GM18519 (cell line): ENCODE results near the gene HUS1B.
A peak's percentile ranks its signal among the peaks of the same experiment; 100 is the strongest.
"Not testable (repeated sequence)": the region's sequence is repeated elsewhere in the genome, so short reads cannot be mapped to it uniquely, and the experiment has no call there.

Experiments used
- ATAC-seq: cut with Tn5 transposase; IDR thresholded peaks from one replicate; pipeline ENCODE4 v1.9.1; 2021; ENCODE audit warnings: mild to moderate bottlenecking, moderate library complexity; ENCODE audit not compliant: unreplicated experiment, low FRiP score

The HUS1B gene

DNA sequence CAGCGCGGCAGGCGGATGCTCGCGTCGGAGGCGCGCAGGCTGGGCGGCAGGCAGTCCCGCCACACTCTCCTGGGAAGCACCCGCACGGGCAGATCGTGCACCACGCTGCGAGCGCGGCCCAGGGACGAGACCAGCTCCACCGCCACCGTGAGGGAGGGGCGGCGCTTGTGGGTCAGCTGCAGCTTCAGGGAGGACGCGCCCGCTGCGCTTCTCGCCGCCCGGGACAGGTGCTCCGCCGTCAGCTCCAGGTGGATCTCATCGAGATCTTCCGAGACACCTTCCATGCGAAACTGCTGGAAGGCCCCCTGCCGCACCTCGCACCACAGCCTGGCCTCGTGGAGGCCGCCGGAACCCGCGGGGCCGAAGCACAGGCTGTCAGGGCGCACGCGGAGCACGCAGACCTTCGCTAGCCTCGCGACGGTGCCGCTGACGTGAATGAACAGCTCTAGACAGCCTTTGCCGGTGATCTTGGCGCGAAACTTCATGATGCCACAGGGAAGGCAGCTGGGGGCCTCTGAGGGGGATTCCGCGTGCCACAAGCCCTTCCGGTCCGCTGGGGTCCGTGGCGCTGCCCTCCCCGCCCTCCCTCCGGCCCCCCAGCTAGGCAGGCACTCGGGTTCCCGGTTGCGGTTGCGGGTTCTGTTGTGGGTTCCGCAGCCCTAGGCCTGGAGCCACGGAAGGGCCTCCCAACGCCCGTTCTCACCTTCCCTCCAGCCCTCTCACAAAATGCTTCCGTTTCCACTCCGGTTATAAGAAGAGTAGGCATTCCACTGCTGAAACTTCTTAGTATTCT, at the start of gene HUS1B:
HUS1B (minus strand) TSS at position 641 of the 793 bp plus-strand sequence; CDS start at position 485, 156 bp downstream.
- no peak for ATAC-seq

DNA sequence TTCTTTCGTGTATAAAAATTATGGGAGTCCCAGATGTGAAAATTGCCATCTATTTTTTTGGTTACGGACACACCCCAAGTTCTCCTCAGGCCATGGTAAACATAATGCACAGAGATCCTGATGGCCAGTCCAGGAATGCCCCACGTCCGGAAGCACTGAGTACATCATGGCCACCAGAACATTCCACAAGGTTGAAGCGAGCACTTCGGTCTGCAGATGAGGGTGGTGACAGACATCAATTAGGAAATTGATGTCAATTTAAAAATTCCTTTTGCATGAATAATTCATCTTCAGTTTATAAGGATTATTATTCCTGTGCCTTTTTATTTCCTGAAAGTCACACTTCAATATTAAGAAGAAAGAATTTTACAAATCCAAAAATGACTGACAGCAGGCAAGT, 49.2 kb upstream of the HUS1B start:
- no peak for ATAC-seq

DNA sequence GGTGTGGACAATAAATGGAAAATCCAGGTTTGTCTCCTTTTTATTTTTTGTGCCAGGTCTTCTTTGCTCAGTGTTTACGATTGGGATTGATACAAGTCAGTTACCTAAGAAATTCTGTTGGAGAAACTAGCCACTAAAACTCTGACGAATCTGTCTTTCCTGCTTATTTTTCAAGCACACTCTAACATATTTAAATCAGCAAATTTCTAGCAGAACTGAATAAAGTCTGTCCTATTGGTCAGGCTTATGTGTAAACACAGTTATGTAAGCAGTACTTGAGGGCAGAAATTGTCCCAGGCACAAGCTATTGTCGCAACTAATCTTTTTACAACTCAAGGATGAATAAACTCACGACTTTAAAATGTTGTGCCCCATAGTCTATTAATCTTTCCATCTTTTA, 48.1 kb upstream of the HUS1B start:
- ATAC-seq: no peak

DNA sequence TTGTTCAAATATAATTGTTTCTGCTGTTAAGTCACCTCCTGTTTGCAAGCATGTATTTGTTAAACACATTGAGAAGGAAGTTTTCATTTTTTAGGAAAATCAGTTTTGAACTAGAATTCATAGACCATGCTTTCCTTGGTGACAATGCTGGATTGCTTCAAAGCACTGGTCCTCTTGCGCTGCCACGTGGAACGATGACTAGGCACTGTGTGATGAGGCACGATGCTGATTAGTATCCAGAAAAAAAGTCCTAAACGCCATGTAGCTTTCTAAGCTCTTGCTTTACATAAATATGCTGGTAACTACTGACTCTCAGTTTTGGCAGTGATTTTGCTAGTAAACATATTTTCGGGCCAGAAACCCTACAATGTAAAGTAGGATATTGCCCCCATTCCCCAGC, 47.1 kb upstream of the HUS1B start:
- ATAC-seq: no peak

DNA sequence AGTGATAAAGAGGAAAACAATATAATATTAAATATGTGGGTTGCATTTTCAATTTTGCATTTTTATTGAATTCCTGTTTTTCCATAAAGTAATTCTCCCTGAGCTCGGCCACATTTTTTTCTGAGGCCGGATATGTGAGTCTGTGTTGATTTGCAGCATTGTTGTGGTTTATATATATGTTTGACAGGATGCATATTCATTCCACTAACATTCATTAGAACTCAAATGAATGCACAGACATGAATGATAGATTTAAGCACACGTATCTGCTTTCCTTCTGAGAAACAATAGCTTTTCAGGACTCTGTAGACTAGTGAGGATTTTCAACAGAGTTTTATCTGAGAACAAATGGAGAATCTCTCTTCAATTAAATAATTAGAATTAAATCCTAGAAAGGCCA, 46.7 kb upstream of the HUS1B start:
- ATAC-seq: no peak

DNA sequence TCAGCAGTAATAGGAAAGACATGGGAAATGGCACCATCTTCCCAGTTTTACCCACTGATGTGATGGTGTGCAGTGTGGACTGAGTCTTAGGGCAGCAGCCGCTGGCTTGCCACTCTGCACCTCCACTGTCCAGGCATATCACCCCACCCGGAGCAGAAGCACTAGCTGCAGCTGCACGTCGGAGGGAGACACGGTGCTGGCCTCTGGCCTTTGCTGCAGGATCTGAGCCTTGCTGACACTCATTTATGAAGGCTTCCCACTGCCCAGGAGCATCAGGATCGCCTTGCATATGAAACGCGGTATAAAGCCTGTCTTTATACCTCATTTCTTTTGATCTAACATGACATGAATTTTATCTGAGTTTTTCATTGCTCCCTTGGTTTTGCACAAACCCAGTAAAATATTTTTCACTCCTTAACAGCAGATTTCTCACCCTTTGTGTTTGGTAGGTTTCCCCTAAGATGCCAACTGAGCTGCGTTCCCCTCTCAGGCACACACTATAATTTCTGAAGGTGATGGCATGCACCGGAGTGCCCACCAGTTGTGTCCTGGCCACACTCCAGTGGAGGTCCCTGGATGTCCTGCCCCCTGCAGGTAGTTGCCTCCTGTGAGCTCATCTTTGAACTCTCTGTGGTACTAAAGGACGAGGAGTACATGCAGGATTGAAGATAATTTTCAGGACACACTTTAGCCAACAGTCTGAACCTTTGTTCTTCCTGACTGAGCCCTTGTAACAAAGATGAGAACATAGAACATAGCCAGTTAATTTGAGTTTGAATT, 45.0 kb upstream of the HUS1B start:
- ATAC-seq: no peak

DNA sequence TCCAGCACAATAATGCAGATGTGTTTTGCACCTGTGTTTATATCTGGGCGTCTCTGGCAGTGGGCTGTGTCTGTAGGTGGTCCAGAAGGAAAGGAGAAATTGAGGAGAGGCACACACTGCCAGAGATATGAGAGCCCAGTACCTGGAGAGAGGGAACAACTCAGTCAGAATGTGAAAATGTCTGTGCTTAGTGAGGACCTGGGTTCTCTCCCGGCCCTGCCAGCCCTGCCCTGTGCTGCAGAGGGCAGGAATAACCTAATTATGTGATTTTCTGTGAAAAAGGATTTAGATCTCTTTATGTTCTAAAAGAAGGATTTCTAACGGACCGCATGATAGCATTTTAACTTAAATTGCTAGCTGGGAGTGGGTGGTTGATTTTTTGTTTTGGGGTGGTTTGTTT, 44.3 kb upstream of the HUS1B start:
- no peak for ATAC-seq

DNA sequence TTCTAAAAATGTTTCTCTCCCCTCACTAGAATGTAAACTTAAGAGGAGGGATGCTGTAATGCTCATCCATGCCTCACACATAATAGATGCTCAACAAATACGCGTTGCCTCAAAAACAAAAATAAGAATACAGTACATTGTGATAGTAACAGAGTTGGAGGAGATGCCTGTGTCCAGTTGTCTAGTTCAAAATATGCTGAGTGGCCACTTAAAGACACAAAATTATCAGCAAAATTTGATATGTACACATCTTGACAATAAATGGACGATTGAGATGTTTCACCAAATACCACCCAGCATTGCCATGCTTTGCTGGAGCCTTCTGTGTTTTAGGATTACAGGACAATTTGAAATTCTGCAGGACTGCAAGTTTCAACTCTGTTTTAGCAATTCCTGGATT, 43.6 kb upstream of the HUS1B start:
- no peak for ATAC-seq

DNA sequence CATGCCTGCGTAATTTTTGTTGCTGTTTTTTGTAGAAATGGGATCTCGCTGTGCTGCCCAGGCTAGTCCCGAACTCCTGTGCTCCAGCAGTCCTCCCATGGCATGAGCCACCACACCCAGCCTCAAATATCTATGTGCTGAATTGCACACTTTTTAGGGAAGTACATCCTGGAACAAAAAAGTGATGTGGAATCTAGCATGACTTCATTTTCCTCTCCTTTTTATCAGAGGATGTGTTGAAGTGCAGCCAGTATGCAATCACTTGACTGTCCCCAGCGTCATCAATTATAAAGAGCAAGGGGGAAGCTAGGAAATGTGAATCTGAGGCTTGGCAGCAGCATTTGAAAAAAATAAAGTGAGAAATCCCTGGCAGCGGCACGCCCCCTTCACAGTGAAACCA, 42.4 kb upstream of the HUS1B start:
- ATAC-seq: no peak

DNA sequence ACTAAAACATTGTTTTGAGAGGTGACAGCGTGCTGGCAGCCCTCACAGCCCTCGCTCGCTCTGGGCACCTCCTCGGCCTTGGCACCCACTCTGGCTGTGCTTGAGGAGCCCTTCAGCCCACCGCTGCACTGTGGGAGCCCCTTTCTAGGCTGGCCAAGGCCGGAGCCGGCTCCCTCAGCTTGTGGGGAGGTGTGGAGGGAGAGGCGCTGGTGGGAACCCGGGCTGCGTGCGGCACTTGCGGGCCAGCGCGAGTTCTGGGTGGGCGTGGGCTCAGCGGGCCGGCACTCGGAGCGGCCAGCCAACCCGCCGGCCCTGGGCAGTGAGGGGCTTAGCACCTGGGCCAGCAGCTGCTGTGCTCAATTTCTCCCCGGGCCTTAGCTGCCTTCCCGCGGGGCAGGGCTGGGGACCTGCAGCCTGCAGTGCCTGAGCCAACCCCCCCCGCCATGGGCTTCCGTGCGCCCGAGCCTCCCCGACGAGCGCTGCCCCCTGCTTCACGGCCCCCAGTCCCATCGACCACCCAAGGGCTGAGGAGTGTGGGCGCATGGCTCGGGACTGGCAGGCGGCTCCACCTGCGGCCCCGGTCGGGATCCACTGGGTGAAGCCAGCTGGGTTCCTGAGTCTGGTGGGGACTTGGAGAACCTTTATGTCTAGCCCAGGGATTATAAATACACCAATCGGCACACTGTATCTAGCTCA, 37.7 kb upstream of the HUS1B start:
- ATAC-seq: not testable (repeated sequence)

DNA sequence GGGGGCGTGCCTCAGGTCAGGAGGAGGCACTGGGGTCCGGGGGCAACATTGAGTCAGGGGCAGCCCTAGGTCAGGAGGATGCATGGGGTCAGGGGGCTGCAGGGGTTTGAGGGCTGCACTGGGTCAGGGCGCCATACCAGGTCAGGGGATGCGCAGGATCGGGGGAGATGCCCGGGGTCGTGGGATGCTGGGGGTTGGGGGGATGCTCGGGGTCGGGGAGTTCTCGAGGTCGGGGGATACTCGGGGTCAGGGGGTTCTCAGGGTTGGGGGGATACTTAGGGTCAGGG, 36.8 kb upstream of the HUS1B start:
- no peak for ATAC-seq

DNA sequence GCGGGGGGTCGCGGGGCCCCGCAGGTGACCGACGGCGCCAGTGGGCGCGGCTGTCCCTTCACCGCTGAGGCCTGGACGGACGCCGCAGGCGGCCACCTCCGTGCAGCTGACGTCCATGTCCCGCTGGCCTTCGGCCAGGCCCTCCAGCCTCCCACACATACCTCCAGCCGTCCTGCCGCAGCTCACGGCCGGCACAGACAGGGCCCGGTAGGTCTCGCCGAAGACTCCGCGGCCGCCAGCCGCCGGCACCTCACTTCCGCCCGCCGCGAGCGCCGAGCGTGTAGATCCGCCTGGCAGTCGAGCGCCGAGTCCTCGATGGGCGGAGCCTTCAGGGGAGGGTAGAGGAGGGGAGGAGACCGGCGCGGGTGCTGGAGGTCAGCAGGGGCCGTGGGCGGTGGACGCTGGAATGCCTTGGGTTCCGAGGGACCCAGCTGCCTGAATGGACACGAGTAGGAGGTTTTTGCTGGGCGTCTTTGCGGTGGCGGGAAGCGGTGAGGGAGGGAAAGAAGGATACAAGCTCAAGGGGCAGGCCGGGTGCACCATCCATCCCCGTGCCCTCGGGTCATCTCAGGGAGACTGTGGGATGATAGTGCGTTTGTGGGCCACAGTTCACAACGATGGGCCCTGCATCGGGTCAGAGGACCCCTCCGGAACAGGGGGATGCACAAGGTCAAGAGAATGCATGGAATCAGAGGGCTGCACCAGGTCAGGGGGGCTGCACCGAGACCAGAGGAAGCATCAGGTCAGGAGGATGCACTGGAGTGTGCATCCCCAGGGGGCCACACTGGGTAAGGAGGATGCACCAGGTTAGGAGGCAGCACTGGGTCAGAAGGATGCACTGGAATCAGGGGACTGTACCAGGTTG, 36.2 kb upstream of the HUS1B start, which contains the start of gene EXOC2:
EXOC2 (minus strand) TSS at position 282 of the 865 bp plus-strand sequence. CDS start 55,321 bp downstream, outside the sequence.
- peak; percentile 70 for ATAC-seq

DNA sequence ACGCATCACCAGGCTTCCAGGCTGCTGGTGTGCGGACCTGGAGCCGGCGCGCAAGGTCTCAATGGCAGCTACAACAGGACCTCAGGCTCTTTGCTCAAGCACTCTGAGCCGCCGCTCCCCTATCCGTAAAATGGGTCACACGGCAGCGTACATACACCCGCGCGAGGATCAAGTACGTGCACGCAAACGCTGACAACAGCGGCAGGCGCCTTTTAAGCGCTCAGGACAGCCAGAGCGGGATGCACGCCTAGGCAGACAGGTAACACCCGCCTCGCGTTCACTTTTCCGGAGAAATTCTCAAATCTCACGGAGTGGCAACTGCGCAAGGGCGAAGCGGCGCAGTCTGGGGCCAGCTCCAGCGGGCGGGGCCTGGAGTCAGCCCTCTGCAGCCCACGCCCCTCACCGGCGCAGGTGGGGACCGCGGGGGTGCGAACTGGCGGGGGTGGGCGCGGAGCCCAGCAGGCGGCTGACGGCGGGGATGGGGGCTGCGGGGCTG, 35.5 kb upstream of the HUS1B start:
- peak; percentile 60 for ATAC-seq

DNA sequence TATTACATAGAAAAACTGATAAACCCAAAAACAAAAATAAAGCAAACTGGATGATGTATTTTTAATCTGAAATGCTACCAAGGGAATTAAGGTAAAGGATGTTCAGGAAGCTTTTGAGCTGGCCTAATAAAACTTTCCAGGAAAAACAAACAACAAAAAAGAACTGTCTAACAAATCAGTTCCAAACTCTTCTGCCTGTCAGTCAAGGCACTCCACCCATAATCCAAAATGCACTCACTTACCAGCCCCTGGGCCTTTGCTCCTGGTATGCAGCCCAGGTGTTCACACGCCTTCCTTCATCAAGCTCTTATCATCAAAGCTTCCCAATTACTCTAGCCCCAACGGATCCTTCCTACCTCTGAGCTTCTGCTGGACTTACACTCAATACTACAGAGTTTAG, 32.3 kb upstream of the HUS1B start:
- ATAC-seq: no peak

DNA sequence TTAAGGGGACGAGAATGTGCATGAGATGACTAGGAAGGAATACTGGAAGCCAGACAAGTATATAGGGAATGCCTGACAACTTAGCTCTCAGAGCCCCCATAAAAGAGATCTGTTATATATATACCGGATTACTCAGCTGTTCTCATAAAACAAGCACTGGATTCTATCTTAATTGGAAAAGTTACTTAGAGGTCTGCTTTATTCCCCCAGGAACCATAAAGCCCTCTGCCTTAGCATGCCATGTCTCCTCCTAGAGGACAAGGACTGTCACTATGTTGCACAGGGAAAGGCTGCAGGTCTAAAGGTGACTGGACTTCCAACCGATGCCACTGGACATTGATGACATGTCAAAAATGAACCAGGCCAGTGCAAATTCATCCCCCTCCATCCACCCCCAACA, 29.6 kb upstream of the HUS1B start:
- ATAC-seq: no peak

DNA sequence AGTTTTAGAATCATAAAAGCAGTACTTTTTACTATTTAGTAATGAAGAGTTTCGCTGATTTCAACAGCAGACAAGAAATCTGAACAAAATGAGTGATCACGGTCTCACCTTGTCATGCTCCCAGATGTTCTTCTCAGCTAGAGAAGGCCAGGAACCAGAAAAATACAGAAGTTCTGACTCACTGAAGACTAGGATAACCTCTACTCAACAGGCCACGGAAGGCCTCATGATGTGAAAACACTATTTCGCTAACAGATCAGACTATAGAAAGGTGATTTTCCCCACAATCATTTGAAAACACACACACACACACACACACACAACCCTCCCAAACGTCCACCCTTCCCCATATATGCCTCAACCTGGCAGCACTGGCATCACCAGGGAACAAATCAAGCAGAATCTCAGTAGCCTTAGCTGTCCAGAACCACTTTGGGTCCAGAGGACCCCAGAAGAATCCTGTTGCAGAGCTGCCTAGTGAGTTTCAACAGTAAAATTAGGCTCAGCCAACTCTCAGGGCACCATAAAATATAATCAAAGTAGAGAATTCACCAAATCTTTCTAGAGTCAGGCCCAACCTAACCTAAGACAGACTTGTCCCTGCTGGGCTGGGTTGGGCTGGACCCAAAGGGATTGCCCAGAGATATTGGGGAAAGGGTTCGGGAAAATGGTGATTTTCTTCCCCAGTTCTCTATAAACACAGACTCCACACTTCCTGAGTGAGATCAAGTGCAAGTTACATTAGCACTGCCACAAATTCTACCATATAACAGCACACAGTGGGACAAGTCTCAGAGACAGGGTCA, 28.1 kb upstream of the HUS1B start:
- no peak for ATAC-seq

DNA sequence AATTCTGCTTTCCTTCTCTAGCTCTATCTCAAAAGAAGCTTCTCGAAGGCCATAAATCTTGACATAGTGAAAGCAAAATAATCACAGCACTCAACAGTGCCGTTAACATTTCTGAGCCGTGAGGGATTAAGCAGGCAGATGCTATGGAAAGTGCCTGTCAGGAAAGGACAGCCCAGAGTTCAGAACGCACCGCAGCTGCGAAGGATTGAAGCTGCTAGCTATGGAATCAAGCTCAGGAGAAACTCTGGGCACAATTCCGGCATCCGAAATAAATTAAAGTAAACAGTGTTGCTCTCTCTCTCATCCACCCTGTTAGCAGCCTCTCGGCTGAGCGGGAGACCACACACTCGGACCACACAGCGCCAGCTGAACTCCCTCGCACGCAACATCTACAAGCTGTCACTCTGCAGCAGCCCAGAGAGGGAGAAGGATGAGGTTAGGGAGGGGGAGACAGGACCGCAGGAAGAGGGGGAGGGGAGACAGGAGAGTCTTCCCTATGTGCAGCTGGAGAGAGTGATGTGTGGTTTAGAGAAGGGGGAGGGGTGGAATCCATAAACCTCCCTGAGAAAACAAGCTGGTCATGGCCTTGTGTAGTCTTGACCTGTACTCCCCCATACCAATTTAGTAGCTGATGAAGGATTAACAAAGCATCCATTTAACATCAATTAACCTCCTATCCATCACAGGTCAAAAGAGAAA, 27.0 kb upstream of the HUS1B start:
- no peak for ATAC-seq

DNA sequence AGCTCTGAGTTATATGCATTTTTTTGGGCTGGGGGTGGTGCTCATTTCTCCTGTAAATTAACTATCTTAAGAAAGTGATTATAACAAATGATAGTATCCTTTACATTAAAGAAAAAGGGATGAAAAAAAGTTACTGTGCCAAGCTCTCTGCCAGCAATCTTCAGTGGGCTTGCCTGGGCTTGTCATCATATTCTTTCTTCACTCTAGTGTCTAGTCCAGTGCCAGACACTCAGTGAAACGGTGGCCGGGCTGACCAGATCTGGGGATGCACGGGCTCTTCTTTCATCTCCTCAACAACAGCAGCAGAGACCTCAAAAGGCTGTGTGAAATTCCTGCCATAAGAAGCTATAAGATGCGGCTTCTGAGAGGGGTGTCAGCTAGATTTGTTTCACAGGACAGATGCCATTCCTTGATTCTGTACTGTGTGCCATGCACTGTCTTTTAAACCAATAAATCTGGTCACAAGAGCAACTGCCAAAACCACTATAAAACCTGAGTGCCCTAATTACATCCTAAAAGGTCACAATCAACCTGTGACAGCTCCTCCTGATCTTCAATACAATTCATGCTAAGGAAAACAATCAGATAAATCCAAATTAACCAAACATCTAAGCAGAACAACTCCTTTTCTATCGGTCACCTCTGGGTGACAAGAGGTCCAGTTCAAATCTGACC, 23.9 kb upstream of the HUS1B start:
- no peak for ATAC-seq
